NCI-H524 treated with DMSO at 0.1 percent for 48 hours (cell line): ENCODE measurements around the gene LRWD1.
"Not testable (repeated sequence)": the region's sequence is repeated elsewhere in the genome, so short reads cannot be mapped to it uniquely, and the experiment has no call there.

Experiments used
- DNase-seq: peaks from one replicate; lab custom pipeline; 2025; lab: John Stamatoyannopoulos, UW

LRWD1 gene

DNA sequence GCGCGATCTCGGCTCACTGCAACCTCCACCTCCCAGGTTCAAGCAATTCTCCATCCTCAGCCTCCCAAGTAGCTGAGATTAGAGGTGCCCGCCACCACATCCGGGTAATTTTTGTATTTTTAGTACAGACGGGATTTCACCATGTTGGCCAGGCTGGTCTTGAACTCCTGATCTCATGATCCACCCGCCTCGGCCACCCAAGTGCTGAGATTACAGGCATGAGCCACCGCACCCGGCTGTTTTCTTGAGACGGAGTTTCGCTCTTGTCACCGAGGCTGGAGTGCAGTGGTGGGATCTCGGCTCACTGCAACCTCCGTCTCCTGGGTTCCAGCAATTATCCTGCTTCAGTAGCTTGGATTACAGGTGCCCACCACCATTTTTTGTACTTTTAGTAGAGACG is 33.5 kb downstream of the LRWD1 start:
- DNase-seq: not testable (repeated sequence)

DNA sequence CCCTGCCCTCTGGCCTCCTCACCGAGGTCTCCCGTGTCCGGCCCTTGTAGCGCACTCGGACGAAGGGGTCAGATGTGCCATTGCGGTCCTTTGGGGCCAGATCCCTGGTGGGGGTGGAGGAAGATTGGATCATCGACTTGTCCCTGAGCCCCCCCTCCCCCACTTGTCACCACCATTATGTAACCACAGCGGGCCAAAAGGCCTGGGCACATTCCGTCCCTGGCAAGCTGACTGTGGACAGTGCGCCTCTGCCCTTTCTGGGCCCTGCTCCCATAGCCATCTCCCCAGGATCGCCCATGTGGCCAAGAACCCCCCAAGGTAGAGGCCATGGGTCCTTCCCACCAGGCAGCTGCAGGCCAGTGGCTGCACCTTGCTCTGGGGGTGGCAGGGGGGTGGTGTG is 38.4 kb downstream of the LRWD1 start:
- DNase-seq: not testable (repeated sequence)

DNA sequence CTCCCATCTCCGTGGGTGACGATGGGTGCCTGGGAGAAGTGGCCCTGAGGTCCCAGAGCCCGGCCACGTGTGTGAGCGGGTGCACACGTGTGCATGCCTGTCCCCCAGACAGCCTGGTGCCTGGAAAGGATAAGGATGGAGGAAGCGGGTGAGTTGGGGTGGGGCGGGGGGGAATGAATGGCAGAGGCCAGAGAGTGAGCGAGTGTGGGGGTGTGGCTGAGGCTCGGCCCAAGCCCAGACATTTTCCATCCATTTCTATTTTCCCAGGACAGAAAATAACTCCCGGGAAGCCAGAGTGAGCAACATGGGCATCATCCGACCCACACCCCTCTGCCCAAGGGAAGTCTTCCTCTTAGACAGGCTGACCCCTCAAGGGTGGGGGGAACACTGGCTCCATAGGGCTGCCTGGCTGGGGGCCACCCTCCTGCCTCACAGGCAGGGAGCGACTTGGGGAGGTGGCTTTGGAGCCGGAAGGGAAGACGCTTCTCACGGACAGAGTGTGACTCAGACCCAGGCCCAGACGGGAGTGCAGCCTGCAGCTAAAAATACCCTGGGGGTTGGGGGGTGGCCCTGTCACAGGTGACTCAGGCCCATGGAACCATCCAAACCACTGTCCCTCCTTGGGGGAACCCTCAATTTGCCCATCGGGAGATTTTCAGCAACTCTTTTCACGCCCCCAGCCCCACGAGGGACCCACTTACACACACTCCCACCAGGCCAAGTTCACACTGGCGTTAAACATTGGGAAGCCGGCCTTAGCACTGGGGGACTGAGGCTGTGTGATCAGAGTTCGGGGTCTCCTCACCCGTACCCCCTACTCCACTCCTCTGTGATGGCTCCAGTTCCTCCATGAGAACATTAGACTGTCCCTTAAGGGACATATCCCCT is 40.8 kb downstream of the LRWD1 start:
- not testable (repeated sequence) for DNase-seq

- not testable (repeated sequence) for DNase-seq
These were observed 42.8 kb downstream of the LRWD1 start for GRCh38 chr7:102507410-102508088.

GRCh38 chr7:102510575-102510974 is 45.8 kb downstream of the LRWD1 start:
- DNase-seq: not testable (repeated sequence)

DNA sequence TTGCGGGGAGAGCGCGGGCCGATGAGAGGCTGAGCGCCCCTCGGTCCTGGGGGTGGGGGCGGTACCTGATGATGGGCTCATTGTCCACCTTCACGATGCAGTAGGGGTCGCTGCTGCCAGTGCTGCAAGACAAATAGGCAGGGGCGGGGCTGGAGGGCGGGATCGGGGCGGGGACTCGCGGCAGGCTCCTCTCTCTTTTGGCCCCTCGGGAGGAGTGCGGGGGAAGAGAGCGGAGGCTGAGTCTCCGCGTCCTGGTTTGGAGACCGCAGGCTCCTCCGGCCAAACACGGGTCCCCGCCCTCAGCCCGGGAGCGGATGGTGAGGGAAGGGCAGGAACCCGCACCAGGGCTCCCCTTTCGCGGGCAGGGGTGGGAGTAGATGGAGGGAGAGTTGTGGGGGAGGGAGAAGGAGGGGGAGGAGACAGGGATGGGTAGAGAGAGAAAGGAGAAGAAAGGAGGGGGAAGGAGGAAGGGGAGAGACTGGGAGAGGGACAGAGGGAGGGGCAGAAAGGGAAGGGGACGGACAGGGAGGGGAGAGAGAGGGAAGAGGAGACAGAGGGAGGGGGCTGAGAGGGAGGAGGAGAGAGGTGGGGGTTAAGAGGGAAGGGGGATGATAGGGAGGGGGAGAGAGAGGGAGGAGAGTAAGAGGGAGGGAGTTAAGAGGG is 47.2 kb downstream of the LRWD1 start:
- DNase-seq: not testable (repeated sequence)

GRCh38 chr7:102512642-102513221 is 47.9 kb downstream of the LRWD1 start:
- not testable (repeated sequence) for DNase-seq

- DNase-seq: not testable (repeated sequence)
These were observed 50.3 kb downstream of the LRWD1 start for GRCh38 chr7:102514881-102515721.

GRCh38 chr7:102515889-102516288 is 51.1 kb downstream of the LRWD1 start:
- not testable (repeated sequence) for DNase-seq

GRCh38 chr7:102516951-102517350 is 52.2 kb downstream of the LRWD1 start:
- DNase-seq: not testable (repeated sequence)

GRCh38 chr7:102517550-102518147 is 52.9 kb downstream of the LRWD1 start, which contains the start of gene RASA4B:
RASA4B (minus strand) TSS chr7:102517777; CDS start chr7:102517710, 67 bp downstream.
- DNase-seq: not testable (repeated sequence)

GRCh38 chr7:102520797-102521196 is 56.0 kb downstream of the LRWD1 start:
- not testable (repeated sequence) for DNase-seq
